GM12878 (cell line): ENCODE data around the gene PTPRN2. TPM values are rescaled to one million over a fixed set of nuclear protein-coding genes. Genes with fewer than 3 reads are reported as not detected.

Experiments
- ATAC-seq: fragments of 200-7000 bp; cut with Tn5 transposase; 3 replicates; pipeline ENCODE4 v1.9.1; 2020; ENCODE audit warnings: mild to moderate bottlenecking, moderate library complexity
- BruUV-seq: library from RNA; stranded (reverse); fragments of 400-500 nt; replicated peaks from 2 replicates; lab custom pipeline; 2021; lab: Mats Ljungman, UMichigan
- CTCF ChIA-PET: fragments of 300-600 bp; sonication (Branson Sonifier 250); formaldehyde crosslinking; extraction: SDS; loops from one replicate; lab custom pipeline; 2021; ENCODE audit warnings: inconsistent platforms; lab: Yijun Ruan, JAX
- POLR2A ChIA-PET: fragments of 350-600 bp; formaldehyde crosslinking; extraction: SDS; loops from one replicate; lab custom pipeline; 2021; ENCODE audit warnings: inconsistent platforms; lab: Charles Lee
- RAD21 ChIA-PET: fragments of 300-600 bp; sonication (Branson Sonifier 250); formaldehyde crosslinking; loops from one replicate; lab custom pipeline; 2023; ENCODE audit warnings: antibody characterized with exemption; ENCODE audit not compliant: unreplicated experiment; lab: Charles Lee
- SMC1A ChIA-PET: fragments of 300-600 bp; sonication (Branson Sonifier 250); formaldehyde crosslinking; loops from one replicate; lab custom pipeline; 2023; ENCODE audit not compliant: unreplicated experiment, uncharacterized antibody; lab: Charles Lee
- DNase-seq: peaks from one replicate; pipeline ENCODE4 v3.0.0-alpha.2; 2011; ENCODE audit warnings: low read depth, low spot score
- FAIRE-seq: peaks from 3 replicates; lab custom pipeline; 2011; peaks lifted over from hg19 to GRCh38; lab: Jason Lieb, UNC
- H2AFZ ChIP-seq: 2 replicates; pipeline ENCODE4 v1.6.0; 2011; ENCODE audit warnings: low read depth, low read length, control low read depth; ENCODE audit not compliant: control insufficient read depth
- H3K27ac ChIP-seq: 2 replicates; pipeline ENCODE4 v1.5.1; 2011; ENCODE audit warnings: control low read depth; ENCODE audit not compliant: control insufficient read depth, insufficient read depth
- H3K27me3 ChIP-seq, 2 experiments: replicated peaks in 1 of 2; 2 replicates each; pipeline versions ENCODE4 v1.6.0 to v1.6.1; 2011; ENCODE audit warnings: low read length in 1 of 2; ENCODE audit not compliant: control insufficient read depth in 2 of 2, insufficient read depth in 2 of 2
- H3K36me3 ChIP-seq, 2 experiments: 2 replicates each; pipeline ENCODE4 v1.5.1; 2011; ENCODE audit warnings: low read length in 1 of 2; ENCODE audit not compliant: control insufficient read depth in 2 of 2, insufficient read depth in 2 of 2
- H3K4me1 ChIP-seq: 2 replicates; pipeline ENCODE4 v1.6.1; 2011; ENCODE audit warnings: mild to moderate bottlenecking, low read length, moderate library complexity, mixed read lengths; ENCODE audit not compliant: control insufficient read depth, insufficient read depth
- H3K4me2 ChIP-seq: 2 replicates; pipeline ENCODE4 v1.6.0; 2011; ENCODE audit warnings: control low read depth; ENCODE audit not compliant: control insufficient read depth, insufficient read depth
- H3K4me3 ChIP-seq: fragments of 200-600 bp; sonication (generic); 2 replicates; pipeline ENCODE4 v1.5.1; 2016
- H3K79me2 ChIP-seq: 2 replicates; pipeline ENCODE4 v1.6.0; 2011; ENCODE audit warnings: low read length; ENCODE audit not compliant: control insufficient read depth, insufficient read depth
- H3K9ac ChIP-seq: 2 replicates; pipeline ENCODE4 v1.8.0; 2011; ENCODE audit warnings: low read length, control low read depth, mixed read lengths; ENCODE audit not compliant: control insufficient read depth, insufficient read depth
- H3K9me3 ChIP-seq: replicated peaks from 3 replicates; pipeline ENCODE4 v1.5.1; 2011; ENCODE audit warnings: mild to moderate bottlenecking, low read length; ENCODE audit not compliant: control insufficient read depth, insufficient read depth
- H4K20me1 ChIP-seq: 2 replicates; pipeline ENCODE4 v1.6.0; 2011; ENCODE audit not compliant: control insufficient read depth, insufficient read depth
- BMI1 ChIP-seq: fragments of 450-650 bp; IDR thresholded peaks from 2 replicates; pipeline ENCODE4 v1.6.1; 2016; ENCODE audit warnings: mild to moderate bottlenecking, moderate library complexity, borderline replicate concordance
- GABPA ChIP-seq: IDR thresholded peaks from 2 replicates; pipeline ENCODE4 v1.6.1; 2014; ENCODE audit warnings: antibody characterized with exemption, low read depth, mild to moderate bottlenecking, inconsistent platforms
- HCFC1 ChIP-seq: fragments of 150-350 bp; IDR thresholded peaks from 2 replicates; pipeline ENCODE4 v1.6.1; 2014; ENCODE audit warnings: low read length
- IKZF2 ChIP-seq, 2 experiments: fragments of 450-650 bp; IDR thresholded peaks; 2 replicates each; pipeline ENCODE4 v1.6.1; 2017; ENCODE audit warnings: mild to moderate bottlenecking in 2 of 2, moderate library complexity in 2 of 2
- NRF1 ChIP-seq: conservative IDR thresholded peaks from 2 replicates; pipeline ENCODE4 v1.6.1; 2011; ENCODE audit warnings: mild to moderate bottlenecking, low read depth, low read length, improper control_type of control experiment
- RAD21 ChIP-seq: IDR thresholded peaks from 2 replicates; pipeline ENCODE4 v1.6.1; 2011; ENCODE audit warnings: mild to moderate bottlenecking, low read depth, low read length, moderate library complexity; ENCODE audit not compliant: insufficient read depth
- ZNF217 ChIP-seq: fragments of 450-650 bp; IDR thresholded peaks from 2 replicates; pipeline ENCODE4 v1.6.1; 2017; ENCODE audit warnings: antibody characterized with exemption, mild to moderate bottlenecking
- ZNF622 ChIP-seq: fragments of 450-650 bp; IDR thresholded peaks from 2 replicates; pipeline ENCODE4 v1.6.1; 2017; ENCODE audit warnings: mild to moderate bottlenecking, inconsistent platforms
- WGBS: methylation state at CpG from one replicate; pipeline ENCODE4 v1.1.6; 2016; ENCODE audit warnings: low lambda C conversion rate; ENCODE audit not compliant: insufficient replicate concordance, insufficient coverage; ENCODE audit errors: missing lambda C conversion rate; 5-methylcytosine and 5-hydroxymethylcytosine counted together
- in situ Hi-C: fragments of 300-500 bp; cut with MboI; formaldehyde crosslinking; loops from 9 replicates; pipeline ENCODE4 v1.14.3; 2018; ENCODE audit warnings: mixed read lengths
- intact Hi-C: fragments of 100-400 bp; cut with micrococcal nuclease; formaldehyde crosslinking; loops from one replicate; pipeline ENCODE4 v1.14.2; 2022; ENCODE audit not compliant: unreplicated experiment
- polyA plus RNA-seq, 11 experiments: library from polyadenylated mRNA; depleted of rRNA in 4 of 11; unstranded in 6 of 11; stranded (reverse) in 5 of 11; fragments of >200 nt; fragmentation: Nextera tagmentation in 4 of 11; fragmentation: Illumina TruSeq in 1 of 11; extraction: Ambion mirVana in 4 of 11; extraction: Trizol in 1 of 11; gene quantifications; 1 replicate in 1 of 11; 2 replicates in 10 of 11; pipeline versions ENCODE4 v1.2.1 to v1.2.3, GENCODE V29; 2011 to 2016; ENCODE audit warnings: inconsistent platforms in 2 of 11, missing spikeins in 2 of 11, low read depth in 1 of 11
- total RNA-seq, 4 experiments: library from RNA; depleted of rRNA in 3 of 4; stranded (reverse); fragments of >200 nt in 3 of 4; fragmentation: Illumina TruSeq in 1 of 4; extraction: Trizol in 1 of 4; gene quantifications; 2 replicates each; pipeline versions ENCODE4 v1.2.1 to v1.2.3, GENCODE V29; 2013 to 2021
- TF ChIP-seq, protein P1 (sequence below): fragments of 450-650 bp; IDR thresholded peaks from 2 replicates; pipeline ENCODE4 v1.6.1; 2017; ENCODE audit warnings: mild to moderate bottlenecking, moderate library complexity
- TF ChIP-seq, protein P2 (sequence below): fragments of 150-350 bp; IDR thresholded peaks from 2 replicates; pipeline ENCODE4 v1.6.1; 2016; ENCODE audit warnings: low read depth, low read length
- TF ChIP-seq, protein P3 (sequence below): IDR thresholded peaks from 2 replicates; pipeline ENCODE4 v1.6.1; 2012; ENCODE audit warnings: low read depth, low read length, improper control_type of control experiment

PTPRN2 gene
- total and polyA plus RNA-seq, 10 of the 15 experiments (the other 5 are each of a cell fraction or from before 2014, with no cell fraction given), result 5.4 TPM; not detected in 9

DNA sequence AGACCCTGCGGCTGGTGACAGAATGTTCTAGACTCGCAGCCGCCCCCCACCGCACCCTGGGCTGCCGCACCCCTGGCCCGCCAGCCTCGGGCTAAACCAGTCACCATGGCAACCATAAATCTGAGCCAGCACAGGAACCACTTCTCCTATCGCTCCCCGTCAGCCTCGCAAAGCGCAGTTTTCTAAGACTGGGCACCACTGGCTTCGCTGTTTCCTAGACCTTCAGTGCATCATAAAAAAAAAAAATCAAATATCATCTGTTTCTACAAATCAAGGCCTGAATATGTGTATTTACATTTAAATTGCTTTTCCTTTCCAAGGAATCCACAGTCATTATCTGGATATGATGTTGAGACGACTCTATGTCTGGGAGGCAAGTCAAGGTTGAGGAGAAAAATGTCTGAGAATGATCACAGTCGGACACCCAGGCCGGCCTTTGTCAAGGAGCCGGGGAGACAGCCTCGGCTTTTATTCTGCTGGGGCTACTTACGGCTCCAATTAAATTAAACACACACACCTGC, 99.9 kb downstream of the PTPRN2 start (continued):
- TF ChIP-seq, protein P1, sequence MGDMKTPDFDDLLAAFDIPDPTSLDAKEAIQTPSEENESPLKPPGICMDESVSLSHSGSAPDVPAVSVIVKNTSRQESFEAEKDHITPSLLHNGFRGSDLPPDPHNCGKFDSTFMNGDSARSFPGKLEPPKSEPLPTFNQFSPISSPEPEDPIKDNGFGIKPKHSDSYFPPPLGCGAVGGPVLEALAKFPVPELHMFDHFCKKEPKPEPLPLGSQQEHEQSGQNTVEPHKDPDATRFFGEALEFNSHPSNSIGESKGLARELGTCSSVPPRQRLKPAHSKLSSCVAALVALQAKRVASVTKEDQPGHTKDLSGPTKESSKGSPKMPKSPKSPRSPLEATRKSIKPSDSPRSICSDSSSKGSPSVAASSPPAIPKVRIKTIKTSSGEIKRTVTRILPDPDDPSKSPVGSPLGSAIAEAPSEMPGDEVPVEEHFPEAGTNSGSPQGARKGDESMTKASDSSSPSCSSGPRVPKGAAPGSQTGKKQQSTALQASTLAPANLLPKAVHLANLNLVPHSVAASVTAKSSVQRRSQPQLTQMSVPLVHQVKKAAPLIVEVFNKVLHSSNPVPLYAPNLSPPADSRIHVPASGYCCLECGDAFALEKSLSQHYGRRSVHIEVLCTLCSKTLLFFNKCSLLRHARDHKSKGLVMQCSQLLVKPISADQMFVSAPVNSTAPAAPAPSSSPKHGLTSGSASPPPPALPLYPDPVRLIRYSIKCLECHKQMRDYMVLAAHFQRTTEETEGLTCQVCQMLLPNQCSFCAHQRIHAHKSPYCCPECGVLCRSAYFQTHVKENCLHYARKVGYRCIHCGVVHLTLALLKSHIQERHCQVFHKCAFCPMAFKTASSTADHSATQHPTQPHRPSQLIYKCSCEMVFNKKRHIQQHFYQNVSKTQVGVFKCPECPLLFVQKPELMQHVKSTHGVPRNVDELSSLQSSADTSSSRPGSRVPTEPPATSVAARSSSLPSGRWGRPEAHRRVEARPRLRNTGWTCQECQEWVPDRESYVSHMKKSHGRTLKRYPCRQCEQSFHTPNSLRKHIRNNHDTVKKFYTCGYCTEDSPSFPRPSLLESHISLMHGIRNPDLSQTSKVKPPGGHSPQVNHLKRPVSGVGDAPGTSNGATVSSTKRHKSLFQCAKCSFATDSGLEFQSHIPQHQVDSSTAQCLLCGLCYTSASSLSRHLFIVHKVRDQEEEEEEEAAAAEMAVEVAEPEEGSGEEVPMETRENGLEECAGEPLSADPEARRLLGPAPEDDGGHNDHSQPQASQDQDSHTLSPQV, result no peak
- TF ChIP-seq HCFC1 (no peak), GABPA (no peak)
- TF ChIP-seq, all 136 proteins: peak for 0

DNA sequence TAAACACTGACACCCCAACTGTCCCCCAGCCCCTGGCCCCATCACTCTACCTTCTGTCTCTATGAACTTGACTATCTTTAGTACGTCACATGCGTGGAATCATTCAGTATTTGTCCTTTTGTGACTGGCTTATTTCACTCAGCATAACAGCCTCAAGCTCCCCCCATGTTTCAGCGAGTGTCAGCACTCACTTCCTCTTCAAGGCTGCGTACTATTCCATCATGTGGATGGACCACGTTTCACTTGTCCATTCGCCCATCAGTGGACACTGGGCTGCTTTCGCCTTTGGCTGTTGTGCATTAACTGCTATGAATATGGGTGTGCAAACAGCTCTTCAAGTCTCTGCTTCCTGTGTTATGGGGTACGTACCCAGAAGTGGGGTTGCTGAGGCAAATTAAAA, 100.7 kb downstream of the PTPRN2 start:
- ChIA-PET POLR2A (no interaction called here), SMC1A (no interaction called here), CTCF (no interaction called here), RAD21 (no interaction called here)
- H3K4me1 ChIP-seq, result no peaks in the 10 kb centered on the region
- no peak overlapping the region for H3K9ac ChIP-seq
- H3K4me3 ChIP-seq, result no peak overlapping the region
- FAIRE-seq (no peak), ATAC-seq (no peak), DNase-seq (no peak)
- H3K36me3 ChIP-seq, result no peaks in the 10 kb centered on the region
- no peaks in the 10 kb centered on the region for H3K27me3 ChIP-seq
- no peaks in the 10 kb centered on the region for H3K79me2 ChIP-seq
- WGBS, result 55% methylated on average over 8 of the region's 8 CpGs
- no peaks in the 10 kb centered on the region; the same call in 2 of the 3 replicates for H3K9me3 ChIP-seq
- no peak overlapping the region for H3K27ac ChIP-seq
- no peak overlapping the region for H2AFZ ChIP-seq
- intact Hi-C loops (no loop called here), in situ Hi-C loops (no loop called here)
- no peaks in the 10 kb centered on the region for H4K20me1 ChIP-seq
- BruUV-seq, result no TSS peak
- no peak overlapping the region for H3K4me2 ChIP-seq
- TF ChIP-seq ZNF217, result no peak
- TF ChIP-seq RAD21, result no peak
- TF ChIP-seq IKZF2 (IDR thresholded peaks at IDR 0.05), result no peak
- no peak for TF ChIP-seq ZNF622
- TF ChIP-seq, protein P2, sequence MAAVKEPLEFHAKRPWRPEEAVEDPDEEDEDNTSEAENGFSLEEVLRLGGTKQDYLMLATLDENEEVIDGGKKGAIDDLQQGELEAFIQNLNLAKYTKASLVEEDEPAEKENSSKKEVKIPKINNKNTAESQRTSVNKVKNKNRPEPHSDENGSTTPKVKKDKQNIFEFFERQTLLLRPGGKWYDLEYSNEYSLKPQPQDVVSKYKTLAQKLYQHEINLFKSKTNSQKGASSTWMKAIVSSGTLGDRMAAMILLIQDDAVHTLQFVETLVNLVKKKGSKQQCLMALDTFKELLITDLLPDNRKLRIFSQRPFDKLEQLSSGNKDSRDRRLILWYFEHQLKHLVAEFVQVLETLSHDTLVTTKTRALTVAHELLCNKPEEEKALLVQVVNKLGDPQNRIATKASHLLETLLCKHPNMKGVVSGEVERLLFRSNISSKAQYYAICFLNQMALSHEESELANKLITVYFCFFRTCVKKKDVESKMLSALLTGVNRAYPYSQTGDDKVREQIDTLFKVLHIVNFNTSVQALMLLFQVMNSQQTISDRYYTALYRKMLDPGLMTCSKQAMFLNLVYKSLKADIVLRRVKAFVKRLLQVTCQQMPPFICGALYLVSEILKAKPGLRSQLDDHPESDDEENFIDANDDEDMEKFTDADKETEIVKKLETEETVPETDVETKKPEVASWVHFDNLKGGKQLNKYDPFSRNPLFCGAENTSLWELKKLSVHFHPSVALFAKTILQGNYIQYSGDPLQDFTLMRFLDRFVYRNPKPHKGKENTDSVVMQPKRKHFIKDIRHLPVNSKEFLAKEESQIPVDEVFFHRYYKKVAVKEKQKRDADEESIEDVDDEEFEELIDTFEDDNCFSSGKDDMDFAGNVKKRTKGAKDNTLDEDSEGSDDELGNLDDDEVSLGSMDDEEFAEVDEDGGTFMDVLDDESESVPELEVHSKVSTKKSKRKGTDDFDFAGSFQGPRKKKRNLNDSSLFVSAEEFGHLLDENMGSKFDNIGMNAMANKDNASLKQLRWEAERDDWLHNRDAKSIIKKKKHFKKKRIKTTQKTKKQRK, result no peak
- no peak for TF ChIP-seq BMI1
- TF ChIP-seq, protein P3, sequence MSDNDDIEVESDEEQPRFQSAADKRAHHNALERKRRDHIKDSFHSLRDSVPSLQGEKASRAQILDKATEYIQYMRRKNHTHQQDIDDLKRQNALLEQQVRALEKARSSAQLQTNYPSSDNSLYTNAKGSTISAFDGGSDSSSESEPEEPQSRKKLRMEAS, result no peak
- no peak for TF ChIP-seq NRF1
- TF ChIP-seq, protein P1, result no peak
